ENCODE results near the gene ITPRID2.

The ITPRID2 gene

GRCh38 chr2:181858600-181858999 is 32.9 kb upstream of the ITPRID2 start:
- no peaks in the 10 kb centered on the region for H3K79me2 ChIP-seq (ENCODE audit: low read length)
- H3K27ac ChIP-seq (ENCODE audit: low read length), result no peak overlapping the region
- 0 out of 2 replicates have a peak, but pooled peaks cover 2% of the 10 kb centered on the region for H3K4me1 ChIP-seq (ENCODE audit: low read length)
- no peak overlapping the region for H3K9ac ChIP-seq (ENCODE audit: low read length)
- H3K9me3 ChIP-seq (ENCODE audit: insufficient read depth, low read length), result no peaks in the 10 kb centered on the region
- no peak overlapping the region for H3K4me3 ChIP-seq (ENCODE audit: low read length)
- H3K4me2 ChIP-seq (ENCODE audit: low read length), result no peak overlapping the region
- no peaks in the 10 kb centered on the region for H3K36me3 ChIP-seq (replicated peaks; ENCODE audit: low read depth, low read length)
- H3K27me3 ChIP-seq (ENCODE audit: low read depth, low read length), result no peaks in the 10 kb centered on the region
- TF ChIP-seq EZH2phosphoT487 (IDR thresholded peaks at IDR 0.05; ENCODE audit: low read depth) (no peak), CTCF (IDR thresholded peaks at IDR 0.05; ENCODE audit: low read depth, low read length) (no peak)
- no peak overlapping the region for H2AFZ ChIP-seq (ENCODE audit: low read depth, low read length)
- H4K20me1 ChIP-seq (ENCODE audit: insufficient read depth, low read length), result no peaks in the 10 kb centered on the region

GRCh38 chr2:181859123-181859522 is 32.4 kb upstream of the ITPRID2 start:
- Histone ChIP-seq H3K4me2 (ENCODE audit: low read length) (no peak overlapping the region), H2AFZ (ENCODE audit: low read depth, low read length) (no peak overlapping the region), H3K9ac (ENCODE audit: low read length) (no peak overlapping the region), H3K27me3 (ENCODE audit: low read depth, low read length) (no peaks in the 10 kb centered on the region), H3K27ac (ENCODE audit: low read length) (no peak overlapping the region), H3K9me3 (ENCODE audit: insufficient read depth, low read length) (no peaks in the 10 kb centered on the region), H3K4me3 (ENCODE audit: low read length) (no peak overlapping the region), H3K4me1 (ENCODE audit: low read length) (0 out of 2 replicates have a peak, but pooled peaks cover 2% of the 10 kb centered on the region), H4K20me1 (ENCODE audit: insufficient read depth, low read length) (no peaks in the 10 kb centered on the region), H3K36me3 (replicated peaks; ENCODE audit: low read depth, low read length) (no peaks in the 10 kb centered on the region), H3K79me2 (ENCODE audit: low read length) (no peaks in the 10 kb centered on the region)
- TF ChIP-seq CTCF (IDR thresholded peaks at IDR 0.05; ENCODE audit: low read depth, low read length), result no peak
- no peak for TF ChIP-seq EZH2phosphoT487 (IDR thresholded peaks at IDR 0.05; ENCODE audit: low read depth)

GRCh38 chr2:181859803-181860202 is 31.7 kb upstream of the ITPRID2 start:
- Histone ChIP-seq H3K4me2 (ENCODE audit: low read length) (no peak overlapping the region), H3K27ac (ENCODE audit: low read length) (no peak overlapping the region), H3K36me3 (replicated peaks; ENCODE audit: low read depth, low read length) (no peaks in the 10 kb centered on the region), H3K4me1 (ENCODE audit: low read length) (no peaks in the 10 kb centered on the region), H3K27me3 (ENCODE audit: low read depth, low read length) (no peaks in the 10 kb centered on the region), H2AFZ (ENCODE audit: low read depth, low read length) (no peak overlapping the region), H3K9me3 (ENCODE audit: insufficient read depth, low read length) (no peaks in the 10 kb centered on the region), H3K9ac (ENCODE audit: low read length) (no peak overlapping the region), H4K20me1 (ENCODE audit: insufficient read depth, low read length) (no peaks in the 10 kb centered on the region), H3K79me2 (ENCODE audit: low read length) (no peaks in the 10 kb centered on the region), H3K4me3 (ENCODE audit: low read length) (no peak overlapping the region)
- no peak for TF ChIP-seq EZH2phosphoT487 (IDR thresholded peaks at IDR 0.05; ENCODE audit: low read depth)
- TF ChIP-seq CTCF (IDR thresholded peaks at IDR 0.05; ENCODE audit: low read depth, low read length), result no peak

GRCh38 chr2:181861379-181861778 is 30.2 kb upstream of the ITPRID2 start:
- TF ChIP-seq CTCF (IDR thresholded peaks at IDR 0.05; ENCODE audit: low read depth, low read length) (no peak), EZH2phosphoT487 (IDR thresholded peaks at IDR 0.05; ENCODE audit: low read depth) (no peak)
- no peaks in the 10 kb centered on the region for H3K27me3 ChIP-seq (ENCODE audit: low read depth, low read length)
- no peaks in the 10 kb centered on the region for H3K4me1 ChIP-seq (ENCODE audit: low read length)
- no peak overlapping the region for H3K4me3 ChIP-seq (ENCODE audit: low read length)
- no peaks in the 10 kb centered on the region for H4K20me1 ChIP-seq (ENCODE audit: insufficient read depth, low read length)
- H3K27ac ChIP-seq (ENCODE audit: low read length), result no peak overlapping the region
- H3K9me3 ChIP-seq (ENCODE audit: insufficient read depth, low read length), result no peaks in the 10 kb centered on the region
- H3K79me2 ChIP-seq (ENCODE audit: low read length), result no peaks in the 10 kb centered on the region
- no peak overlapping the region for H3K9ac ChIP-seq (ENCODE audit: low read length)
- H3K36me3 ChIP-seq (replicated peaks; ENCODE audit: low read depth, low read length), result no peaks in the 10 kb centered on the region
- no peak overlapping the region for H2AFZ ChIP-seq (ENCODE audit: low read depth, low read length)
- no peak overlapping the region for H3K4me2 ChIP-seq (ENCODE audit: low read length)
